GM10266 (cell line): ENCODE results near the gene HCFC1.

ENCODE experiments used
- DNase-seq: peaks from one replicate; pipeline ENCODE4 v3.0.0; 2012; ENCODE audit errors: extremely low spot score
- TF ChIP-seq, protein P1 (sequence below): IDR thresholded peaks from 2 replicates; pipeline ENCODE4 v1.5.1; 2012; ENCODE audit warnings: mild to moderate bottlenecking, low read depth; ENCODE audit not compliant: control insufficient read depth, insufficient read depth; ENCODE audit errors: missing control alignments

The HCFC1 gene

DNA sequence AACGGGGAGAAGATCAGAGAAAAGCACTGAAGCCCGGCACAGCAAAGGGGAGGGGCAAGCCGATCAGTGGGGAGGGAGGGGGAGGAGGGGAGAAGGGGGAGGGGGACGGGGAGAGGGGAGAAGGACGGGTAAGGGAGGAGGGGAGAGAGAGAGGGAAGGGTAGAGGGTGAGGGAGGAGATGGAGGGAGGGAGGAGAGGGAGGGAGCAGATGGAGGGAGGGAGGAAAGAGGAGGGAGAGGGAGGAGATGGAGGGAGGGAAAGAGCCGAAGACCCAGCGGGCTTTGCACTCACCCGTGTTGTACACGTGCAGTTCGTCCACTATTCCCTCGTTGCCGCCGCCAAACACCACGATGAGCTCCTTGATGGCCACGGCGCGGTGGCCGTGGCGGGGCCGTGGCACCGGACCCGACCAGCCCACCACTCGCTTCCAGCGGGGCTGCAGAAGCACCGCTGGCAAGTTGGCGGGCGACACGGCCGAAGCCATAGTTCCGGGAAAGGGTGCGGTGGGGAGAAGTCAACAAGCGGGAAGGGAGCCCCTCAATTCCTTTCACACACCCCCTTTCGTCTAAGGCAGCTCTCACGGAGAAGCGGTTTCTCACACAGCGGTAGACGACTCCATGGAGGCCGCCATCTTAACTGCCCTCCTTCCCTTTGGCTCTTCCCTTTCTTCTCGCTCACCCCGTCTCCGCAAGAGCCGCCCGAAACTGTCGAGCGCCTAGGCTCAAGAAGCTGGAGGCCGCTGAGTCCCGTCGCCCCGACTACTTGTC lies 1.1 kb downstream of the HCFC1 start:
- TF ChIP-seq, protein P1, sequence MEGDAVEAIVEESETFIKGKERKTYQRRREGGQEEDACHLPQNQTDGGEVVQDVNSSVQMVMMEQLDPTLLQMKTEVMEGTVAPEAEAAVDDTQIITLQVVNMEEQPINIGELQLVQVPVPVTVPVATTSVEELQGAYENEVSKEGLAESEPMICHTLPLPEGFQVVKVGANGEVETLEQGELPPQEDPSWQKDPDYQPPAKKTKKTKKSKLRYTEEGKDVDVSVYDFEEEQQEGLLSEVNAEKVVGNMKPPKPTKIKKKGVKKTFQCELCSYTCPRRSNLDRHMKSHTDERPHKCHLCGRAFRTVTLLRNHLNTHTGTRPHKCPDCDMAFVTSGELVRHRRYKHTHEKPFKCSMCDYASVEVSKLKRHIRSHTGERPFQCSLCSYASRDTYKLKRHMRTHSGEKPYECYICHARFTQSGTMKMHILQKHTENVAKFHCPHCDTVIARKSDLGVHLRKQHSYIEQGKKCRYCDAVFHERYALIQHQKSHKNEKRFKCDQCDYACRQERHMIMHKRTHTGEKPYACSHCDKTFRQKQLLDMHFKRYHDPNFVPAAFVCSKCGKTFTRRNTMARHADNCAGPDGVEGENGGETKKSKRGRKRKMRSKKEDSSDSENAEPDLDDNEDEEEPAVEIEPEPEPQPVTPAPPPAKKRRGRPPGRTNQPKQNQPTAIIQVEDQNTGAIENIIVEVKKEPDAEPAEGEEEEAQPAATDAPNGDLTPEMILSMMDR = no peak
- no peak for DNase-seq

DNA sequence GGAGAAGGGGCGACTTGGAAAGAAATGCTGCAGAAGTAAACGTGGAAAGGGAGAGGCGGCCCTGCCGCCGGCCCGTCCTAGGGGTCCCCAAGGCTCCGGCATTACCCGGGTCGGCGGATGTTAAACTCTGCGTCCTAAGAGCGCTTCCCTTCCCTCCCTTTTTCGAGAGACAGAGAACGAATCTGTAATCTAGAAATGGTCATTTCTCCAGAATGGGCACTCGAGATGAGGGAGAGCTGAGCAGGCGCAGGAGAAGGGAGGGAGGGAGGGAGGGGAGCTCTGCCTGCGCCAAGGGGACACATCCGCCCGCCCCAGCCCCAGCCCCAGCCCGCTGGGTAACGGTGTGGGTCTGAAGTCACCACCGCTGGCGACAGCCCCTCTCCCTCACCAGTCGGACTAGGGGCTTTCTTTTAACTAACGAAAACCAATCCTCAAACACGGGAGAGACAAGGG lies 1.7 kb downstream of the HCFC1 start:
- DNase-seq = no peak
- TF ChIP-seq, protein P1 = no peak

DNA sequence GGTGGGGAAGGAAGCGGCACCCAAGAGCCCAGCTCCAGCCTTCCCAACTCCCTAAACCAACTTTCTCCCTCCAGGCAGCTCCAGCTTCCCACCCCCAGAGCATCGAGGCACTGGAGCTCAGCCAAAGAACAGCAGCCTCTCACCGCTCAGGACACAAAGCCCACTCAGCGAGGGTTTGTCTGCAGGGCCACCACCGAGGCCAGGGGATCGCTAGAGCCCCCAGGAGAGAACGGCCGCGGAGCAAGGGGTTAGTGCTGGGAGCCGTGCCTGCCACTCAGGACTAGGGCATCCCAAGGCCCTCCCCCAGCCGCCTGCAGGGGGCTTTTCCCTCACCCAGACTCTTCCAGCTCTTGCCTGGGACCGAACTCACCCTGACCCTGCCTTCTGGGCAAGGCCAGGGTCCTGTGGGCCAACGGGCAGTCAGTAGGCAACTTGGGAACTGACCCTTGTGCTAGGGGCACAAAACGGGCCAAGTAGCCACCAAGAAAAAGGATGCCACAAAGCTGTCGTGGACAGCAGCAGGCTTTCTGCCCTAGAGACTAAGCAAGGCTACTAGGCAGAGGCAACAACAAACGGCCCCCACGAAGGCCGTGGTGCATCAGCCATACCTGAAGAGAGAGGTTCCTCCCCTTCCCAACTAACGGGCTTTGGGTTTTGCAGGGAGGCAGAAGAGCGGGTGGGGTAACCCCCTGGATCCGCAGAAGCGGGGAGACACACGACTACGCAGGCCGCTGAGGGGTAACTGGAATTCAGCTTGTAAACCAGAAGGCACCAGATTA lies 2.3 kb downstream of the HCFC1 start:
- TF ChIP-seq, protein P1 = no peak
- no peak for DNase-seq

DNA sequence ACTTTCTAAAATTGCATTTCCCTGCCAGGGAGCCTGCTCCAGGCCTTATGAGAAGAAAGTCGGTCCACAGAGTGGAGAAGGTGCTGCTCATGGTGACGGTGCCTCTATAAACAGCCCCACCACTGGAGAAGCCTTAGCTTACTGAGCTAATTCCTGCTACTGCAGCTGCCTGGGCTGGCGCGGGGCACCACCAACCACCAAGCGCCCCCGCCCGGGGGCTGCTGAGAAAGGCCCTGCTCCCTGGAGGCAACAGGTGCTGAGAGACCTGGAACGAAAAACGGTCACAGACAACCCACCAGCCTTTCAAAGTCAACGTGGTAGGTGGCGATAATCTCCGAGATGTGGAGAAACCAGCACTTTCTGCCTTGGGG lies 2.9 kb downstream of the HCFC1 start:
- TF ChIP-seq, protein P1 = peak; percentile 38
- DNase-seq = no peak

DNA sequence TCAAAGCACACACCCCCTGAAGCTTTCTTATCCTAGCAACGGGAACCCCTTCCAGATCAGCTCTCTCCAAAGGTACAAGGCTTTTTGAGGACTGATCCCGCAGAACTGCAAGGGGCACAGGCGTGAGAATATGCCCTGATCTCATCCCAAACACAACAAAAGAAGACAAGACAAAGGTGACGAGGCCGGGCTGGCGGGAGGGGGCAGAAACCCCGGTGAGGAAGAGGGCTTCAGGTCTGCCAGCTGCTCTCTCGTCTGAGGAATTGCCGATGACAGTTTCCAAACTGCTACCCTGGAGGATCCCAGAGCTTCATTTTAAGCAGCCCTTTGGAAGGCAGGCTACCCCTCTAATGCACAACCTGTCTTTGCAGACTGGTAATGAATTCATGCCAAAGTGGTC lies 3.4 kb downstream of the HCFC1 start:
- no peak for DNase-seq
- TF ChIP-seq, protein P1 = no peak

DNA sequence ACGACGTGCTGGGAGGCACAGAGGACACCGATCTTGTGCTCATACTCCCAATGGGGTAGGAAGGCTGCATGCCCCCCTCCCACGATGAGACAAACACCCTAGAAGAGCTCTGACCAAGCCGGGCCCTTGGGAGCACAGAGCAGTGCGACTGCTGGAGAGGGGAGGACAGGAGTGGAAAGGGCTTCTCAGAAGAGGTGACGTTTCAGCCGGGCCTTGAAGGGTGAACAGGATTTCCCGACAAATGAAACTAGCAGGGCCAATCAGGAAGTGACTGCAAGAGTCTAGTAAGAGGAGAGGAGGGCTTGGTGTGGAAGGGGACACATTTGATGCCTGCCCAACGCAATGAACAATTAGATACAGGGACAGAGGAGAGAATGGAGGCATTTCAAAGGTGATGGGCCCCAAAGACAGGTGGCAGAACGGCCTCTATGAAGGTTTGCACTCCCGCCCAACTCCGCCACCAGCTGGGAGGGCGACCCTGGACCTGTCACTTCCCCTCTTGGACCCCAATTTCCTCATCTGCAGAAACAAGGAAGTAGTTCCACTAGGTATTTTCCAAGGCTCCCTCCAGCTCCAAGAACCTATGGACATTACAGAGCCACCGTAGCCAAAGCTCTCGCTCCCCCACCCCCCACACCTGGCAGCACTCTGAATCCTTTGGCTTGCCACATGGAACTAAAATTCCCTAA lies 3.9 kb downstream of the HCFC1 start:
- TF ChIP-seq, protein P1 = no peak
- no peak for DNase-seq
